ENCODE data around the gene IGFBP1. TPM values are rescaled to one million over a fixed set of nuclear protein-coding genes. Genes with fewer than 3 reads are reported as not detected.

The IGFBP1 gene
- total and polyA plus RNA-seq, 2 of the 13 experiments (the other 11 are each of a cell fraction or from before 2014, with no cell fraction given), result 5.4 to 885 TPM

GRCh38 chr7:45891462-45892402, 3.4 kb downstream of the IGFBP1 start (continued):
- TF ChIP-seq, protein P1, sequence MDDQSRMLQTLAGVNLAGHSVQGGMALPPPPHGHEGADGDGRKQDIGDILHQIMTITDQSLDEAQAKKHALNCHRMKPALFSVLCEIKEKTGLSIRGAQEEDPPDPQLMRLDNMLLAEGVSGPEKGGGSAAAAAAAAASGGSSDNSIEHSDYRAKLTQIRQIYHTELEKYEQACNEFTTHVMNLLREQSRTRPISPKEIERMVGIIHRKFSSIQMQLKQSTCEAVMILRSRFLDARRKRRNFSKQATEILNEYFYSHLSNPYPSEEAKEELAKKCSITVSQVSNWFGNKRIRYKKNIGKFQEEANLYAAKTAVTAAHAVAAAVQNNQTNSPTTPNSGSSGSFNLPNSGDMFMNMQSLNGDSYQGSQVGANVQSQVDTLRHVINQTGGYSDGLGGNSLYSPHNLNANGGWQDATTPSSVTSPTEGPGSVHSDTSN (CRISPR knock-in tag; IDR thresholded peaks at IDR 0.05; ENCODE audit: borderline replicate concordance), result 0 out of 2 replicates have a peak, but pooled peaks have one; percentile 25
- TF ChIP-seq ZNF883 (CRISPR knock-in tag; IDR thresholded peaks at IDR 0.05; ENCODE audit: not compliant biosample characterization) (no peak), FLYWCH1 (CRISPR knock-in tag; IDR thresholded peaks at IDR 0.05) (peak; percentile 24), TEAD3 (CRISPR knock-in tag; optimal IDR thresholded peaks at IDR 0.05; ENCODE audit: borderline replicate concordance) (peak; percentile 38), ZFP36L2 (CRISPR knock-in tag; IDR thresholded peaks at IDR 0.05) (peak; percentile 78; the same call in 1 of the 2 replicates), ZFP1 (CRISPR knock-in tag; IDR thresholded peaks at IDR 0.05) (peak; percentile 63; the same call in 1 of the 2 replicates), ZNF136 (CRISPR knock-in tag; IDR thresholded peaks at IDR 0.05; ENCODE audit: low read depth) (peak; percentile 80), SP5 (CRISPR knock-in tag; IDR thresholded peaks at IDR 0.05; ENCODE audit: borderline replicate concordance, low read depth) (0 out of 2 replicates have a peak, but pooled peaks have one; percentile 10), NAIF1 (CRISPR knock-in tag; IDR thresholded peaks at IDR 0.05; ENCODE audit: borderline replicate concordance) (no peak), ERF (CRISPR knock-in tag; IDR thresholded peaks at IDR 0.05) (peak; percentile 1; the same call in 1 of the 2 replicates), IKZF4 (CRISPR knock-in tag; IDR thresholded peaks at IDR 0.05; ENCODE audit: borderline replicate concordance, low read depth, not compliant biosample characterization) (peak; percentile 35), U2AF1 (optimal IDR thresholded peaks at IDR 0.05; ENCODE audit: low read depth, low read length) (no peak), ZNF788 (CRISPR knock-in tag; IDR thresholded peaks at IDR 0.05; ENCODE audit: borderline replicate concordance) (peak; percentile 32; the same call in 1 of the 2 replicates), JUN (CRISPR knock-in tag; IDR thresholded peaks at IDR 0.05) (no peak)
- TF ChIP-seq, protein P2, sequence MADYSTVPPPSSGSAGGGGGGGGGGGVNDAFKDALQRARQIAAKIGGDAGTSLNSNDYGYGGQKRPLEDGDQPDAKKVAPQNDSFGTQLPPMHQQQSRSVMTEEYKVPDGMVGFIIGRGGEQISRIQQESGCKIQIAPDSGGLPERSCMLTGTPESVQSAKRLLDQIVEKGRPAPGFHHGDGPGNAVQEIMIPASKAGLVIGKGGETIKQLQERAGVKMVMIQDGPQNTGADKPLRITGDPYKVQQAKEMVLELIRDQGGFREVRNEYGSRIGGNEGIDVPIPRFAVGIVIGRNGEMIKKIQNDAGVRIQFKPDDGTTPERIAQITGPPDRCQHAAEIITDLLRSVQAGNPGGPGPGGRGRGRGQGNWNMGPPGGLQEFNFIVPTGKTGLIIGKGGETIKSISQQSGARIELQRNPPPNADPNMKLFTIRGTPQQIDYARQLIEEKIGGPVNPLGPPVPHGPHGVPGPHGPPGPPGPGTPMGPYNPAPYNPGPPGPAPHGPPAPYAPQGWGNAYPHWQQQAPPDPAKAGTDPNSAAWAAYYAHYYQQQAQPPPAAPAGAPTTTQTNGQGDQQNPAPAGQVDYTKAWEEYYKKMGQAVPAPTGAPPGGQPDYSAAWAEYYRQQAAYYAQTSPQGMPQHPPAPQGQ (CRISPR knock-in tag; IDR thresholded peaks at IDR 0.05; ENCODE audit: borderline replicate concordance), result peak; percentile 99
- TF ChIP-seq, protein P3, sequence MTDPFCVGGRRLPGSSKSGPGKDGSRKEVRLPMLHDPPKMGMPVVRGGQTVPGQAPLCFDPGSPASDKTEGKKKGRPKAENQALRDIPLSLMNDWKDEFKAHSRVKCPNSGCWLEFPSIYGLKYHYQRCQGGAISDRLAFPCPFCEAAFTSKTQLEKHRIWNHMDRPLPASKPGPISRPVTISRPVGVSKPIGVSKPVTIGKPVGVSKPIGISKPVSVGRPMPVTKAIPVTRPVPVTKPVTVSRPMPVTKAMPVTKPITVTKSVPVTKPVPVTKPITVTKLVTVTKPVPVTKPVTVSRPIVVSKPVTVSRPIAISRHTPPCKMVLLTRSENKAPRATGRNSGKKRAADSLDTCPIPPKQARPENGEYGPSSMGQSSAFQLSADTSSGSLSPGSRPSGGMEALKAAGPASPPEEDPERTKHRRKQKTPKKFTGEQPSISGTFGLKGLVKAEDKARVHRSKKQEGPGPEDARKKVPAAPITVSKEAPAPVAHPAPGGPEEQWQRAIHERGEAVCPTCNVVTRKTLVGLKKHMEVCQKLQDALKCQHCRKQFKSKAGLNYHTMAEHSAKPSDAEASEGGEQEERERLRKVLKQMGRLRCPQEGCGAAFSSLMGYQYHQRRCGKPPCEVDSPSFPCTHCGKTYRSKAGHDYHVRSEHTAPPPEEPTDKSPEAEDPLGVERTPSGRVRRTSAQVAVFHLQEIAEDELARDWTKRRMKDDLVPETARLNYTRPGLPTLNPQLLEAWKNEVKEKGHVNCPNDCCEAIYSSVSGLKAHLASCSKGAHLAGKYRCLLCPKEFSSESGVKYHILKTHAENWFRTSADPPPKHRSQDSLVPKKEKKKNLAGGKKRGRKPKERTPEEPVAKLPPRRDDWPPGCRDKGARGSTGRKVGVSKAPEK (CRISPR knock-in tag; IDR thresholded peaks at IDR 0.05; ENCODE audit: borderline replicate concordance), result peak; percentile 46; the same call in 1 of the 2 replicates
- TF ChIP-seq, protein P4, sequence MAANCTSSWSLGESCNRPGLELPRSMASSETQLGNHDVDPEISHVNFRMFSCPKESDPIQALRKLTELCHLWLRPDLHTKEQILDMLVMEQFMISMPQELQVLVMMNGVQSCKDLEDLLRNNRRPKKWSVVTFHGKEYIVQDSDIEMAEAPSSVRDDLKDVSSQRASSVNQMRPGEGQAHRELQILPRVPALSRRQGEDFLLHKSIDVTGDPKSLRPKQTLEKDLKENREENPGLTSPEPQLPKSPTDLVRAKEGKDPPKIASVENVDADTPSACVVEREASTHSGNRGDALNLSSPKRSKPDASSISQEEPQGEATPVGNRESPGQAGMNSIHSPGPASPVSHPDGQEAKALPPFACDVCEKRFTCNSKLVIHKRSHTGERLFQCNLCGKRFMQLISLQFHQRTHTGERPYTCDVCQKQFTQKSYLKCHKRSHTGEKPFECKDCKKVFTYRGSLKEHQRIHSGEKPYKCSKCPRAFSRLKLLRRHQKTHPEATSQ (CRISPR knock-in tag; IDR thresholded peaks at IDR 0.05; ENCODE audit: borderline replicate concordance), result no peak
- TF ChIP-seq, protein P5, sequence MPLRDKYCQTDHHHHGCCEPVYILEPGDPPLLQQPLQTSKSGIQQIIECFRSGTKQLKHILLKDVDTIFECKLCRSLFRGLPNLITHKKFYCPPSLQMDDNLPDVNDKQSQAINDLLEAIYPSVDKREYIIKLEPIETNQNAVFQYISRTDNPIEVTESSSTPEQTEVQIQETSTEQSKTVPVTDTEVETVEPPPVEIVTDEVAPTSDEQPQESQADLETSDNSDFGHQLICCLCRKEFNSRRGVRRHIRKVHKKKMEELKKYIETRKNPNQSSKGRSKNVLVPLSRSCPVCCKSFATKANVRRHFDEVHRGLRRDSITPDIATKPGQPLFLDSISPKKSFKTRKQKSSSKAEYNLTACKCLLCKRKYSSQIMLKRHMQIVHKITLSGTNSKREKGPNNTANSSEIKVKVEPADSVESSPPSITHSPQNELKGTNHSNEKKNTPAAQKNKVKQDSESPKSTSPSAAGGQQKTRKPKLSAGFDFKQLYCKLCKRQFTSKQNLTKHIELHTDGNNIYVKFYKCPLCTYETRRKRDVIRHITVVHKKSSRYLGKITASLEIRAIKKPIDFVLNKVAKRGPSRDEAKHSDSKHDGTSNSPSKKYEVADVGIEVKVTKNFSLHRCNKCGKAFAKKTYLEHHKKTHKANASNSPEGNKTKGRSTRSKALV (CRISPR knock-in tag; IDR thresholded peaks at IDR 0.05), result no peak; the same call in 1 of the 2 replicates

All from HepG2 (cell line).